C1 segment of cervical spinal cord (tissue), 14 donors: ENCODE results near the gene GSAP.
"Not testable (repeated sequence)": the region's sequence is repeated elsewhere in the genome, so short reads cannot be mapped to it uniquely, and the experiment has no call there.

Source experiments
- DNase-seq, 14 donors: peaks; one replicate each; lab custom pipeline; 2025; lab: John Stamatoyannopoulos, UW

The GSAP gene

DNA sequence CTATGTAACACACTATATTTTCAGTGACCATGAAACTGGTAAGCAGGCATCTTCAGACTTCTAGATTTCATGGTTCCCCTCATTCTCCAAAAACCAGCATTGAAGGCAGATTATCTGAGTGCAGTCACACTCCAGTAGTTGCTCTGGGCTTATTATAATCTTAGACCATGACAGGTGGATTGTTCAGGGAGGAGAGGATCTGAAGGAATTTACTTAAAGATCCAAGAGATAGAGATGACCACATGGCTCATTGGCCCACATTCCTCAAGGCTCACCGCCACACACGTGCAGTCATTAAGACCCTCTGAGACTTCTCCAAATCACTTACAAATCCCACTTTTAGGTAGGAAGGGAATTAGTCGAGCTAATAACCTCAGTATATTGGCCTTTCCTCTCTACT, 55.2 kb downstream of the GSAP start:
- no peak for DNase-seq

GRCh38 chr7:77360104-77360503, 56.0 kb downstream of the GSAP start:
- DNase-seq, result no peak

DNA sequence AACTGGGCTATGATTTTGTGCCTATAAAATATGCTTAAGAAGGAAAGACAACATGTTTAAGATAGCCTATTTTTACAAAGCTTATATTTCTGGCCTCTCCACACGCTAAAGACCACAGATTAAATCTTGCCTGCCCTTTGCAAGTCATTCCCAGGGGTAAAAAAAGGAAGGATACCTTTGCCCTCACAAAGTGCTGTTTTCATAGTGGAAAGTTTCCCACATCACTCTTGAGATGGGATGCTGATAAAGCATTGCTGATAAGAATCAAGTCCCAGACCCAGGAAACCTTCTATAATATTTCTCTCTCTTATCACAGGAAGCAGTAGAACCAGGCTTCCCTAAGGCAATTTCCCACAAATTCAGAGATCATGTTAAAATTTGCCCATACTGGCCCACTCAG, 56.5 kb downstream of the GSAP start:
- no peak for DNase-seq

DNA sequence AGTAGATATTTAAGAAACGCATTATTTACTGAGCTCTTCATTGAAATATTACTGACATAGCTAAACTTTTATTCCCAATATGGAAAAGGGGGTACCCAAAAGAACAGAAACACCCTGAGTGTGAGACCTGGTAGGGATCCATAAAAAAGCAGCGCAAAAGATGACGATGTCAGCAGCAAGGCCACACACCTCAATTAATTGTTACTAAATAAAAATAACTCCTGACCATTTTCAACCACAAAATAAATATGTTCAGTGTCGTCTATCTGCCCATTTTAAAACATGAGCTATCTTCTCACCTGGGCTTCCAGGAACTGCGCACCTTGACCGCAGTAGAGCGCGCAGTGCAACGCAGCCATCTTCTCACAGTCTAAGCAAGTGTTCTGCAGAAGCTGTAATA, 61.2 kb downstream of the GSAP start:
- no peak for DNase-seq

- DNase-seq, result no peak
Measured at GRCh38 chr7:77354484-77354883, 61.7 kb downstream of the GSAP start.

DNA sequence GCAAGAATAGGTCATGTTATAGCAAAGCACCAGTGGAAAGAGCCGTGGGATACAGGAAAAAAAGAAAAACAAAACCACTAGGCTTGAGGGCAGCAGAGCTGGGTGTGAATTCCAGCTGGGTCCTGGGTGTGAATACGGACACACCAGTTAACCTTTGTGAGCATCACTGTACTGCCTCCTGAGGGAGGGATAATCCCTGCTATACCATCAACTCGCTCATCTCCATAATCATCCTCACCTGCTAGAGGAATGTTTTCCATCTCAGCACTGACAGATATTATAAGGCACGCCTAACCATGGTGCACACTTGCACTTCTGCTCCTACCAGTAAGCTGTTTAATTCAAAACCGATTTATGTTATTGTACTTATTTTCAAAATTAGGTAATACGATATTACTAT, 62.2 kb downstream of the GSAP start:
- DNase-seq, result no peak

DNA sequence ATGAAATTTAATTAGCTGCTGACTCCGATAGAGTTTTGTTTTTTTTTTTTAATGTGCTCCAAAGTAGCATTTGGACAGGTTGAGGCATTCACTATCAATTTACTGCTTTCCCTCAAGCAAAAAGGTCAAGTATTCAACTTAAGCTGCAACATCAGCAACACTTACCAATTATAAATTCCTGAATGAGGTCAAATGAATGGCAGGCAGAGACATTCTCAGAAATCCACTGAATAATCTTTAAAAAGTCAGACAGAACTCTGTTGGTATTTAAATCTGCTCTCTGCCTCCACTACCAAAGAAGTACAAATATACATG, 62.8 kb downstream of the GSAP start:
- DNase-seq, result no peak

GRCh38 chr7:77352665-77353406, 63.3 kb downstream of the GSAP start:
- DNase-seq, result no peak

DNA sequence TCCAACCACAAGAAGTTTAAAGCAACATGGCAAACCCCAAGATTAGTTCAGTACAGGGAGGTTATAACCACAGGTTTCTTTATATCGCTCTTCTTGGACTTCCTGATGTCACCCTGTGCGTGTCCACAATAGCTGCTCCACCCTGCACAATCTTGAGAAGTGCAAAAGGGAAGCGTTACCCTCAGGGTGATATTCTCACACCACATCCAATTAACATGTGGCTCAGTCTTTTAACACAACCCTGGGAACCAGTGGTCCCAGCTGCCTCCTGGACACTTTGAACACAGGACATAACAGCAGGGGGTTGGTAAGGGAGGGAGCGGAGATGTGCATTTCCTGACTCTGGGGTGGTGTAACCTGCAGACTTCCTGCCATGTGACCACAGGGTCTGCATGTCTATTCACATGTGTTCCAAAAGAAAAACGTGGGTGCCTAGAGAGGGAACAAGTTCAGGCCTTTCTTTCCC, 64.6 kb downstream of the GSAP start:
- no peak for DNase-seq

- DNase-seq, result no peak
Measured at GRCh38 chr7:77349141-77349540, 67.0 kb downstream of the GSAP start.

DNA sequence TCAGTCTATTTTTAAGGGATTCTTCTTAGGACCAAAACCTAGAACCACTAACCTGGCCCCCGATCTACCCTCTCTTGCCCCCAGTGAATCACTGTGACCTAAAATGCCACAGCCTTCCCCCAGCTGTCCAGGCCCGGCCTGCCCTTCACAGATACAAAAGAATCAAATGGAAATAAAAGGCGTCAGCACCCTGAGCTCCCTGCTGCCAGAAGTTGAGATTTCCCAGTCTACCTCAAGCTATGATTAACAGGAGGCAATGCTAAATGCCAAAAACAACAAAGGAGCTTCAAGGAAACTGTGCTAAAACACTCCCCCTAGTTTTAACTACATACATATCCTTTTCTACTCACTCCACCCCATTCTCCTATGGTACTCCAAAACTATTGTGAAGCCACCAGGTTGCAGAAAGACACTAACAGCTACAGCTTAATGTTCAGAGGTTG, 67.8 kb downstream of the GSAP start:
- peak in 1 of 14 donors; percentile 5 for DNase-seq

- DNase-seq, result no peak
Measured at GRCh38 chr7:77346441-77346840, 69.7 kb downstream of the GSAP start.

DNA sequence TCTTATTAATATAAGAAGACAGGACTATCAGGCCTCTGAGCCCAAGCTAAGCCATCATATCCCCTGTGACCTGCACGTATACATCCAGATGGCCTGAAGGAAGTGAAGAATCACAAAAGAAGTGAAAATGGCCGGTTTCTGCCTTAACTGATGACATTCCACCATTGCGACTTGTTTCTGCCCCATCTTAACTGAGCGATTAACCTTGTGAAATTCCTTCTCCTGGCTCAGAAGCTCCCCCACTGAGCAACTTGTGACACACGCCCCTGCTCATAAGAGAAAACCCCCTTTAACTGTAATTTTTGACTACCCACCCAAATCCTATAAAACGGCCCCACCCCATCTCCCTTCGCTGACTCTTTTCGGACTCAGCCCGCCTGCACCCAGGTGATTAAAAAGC, 70.7 kb downstream of the GSAP start:
- DNase-seq, result not testable (repeated sequence)

DNA sequence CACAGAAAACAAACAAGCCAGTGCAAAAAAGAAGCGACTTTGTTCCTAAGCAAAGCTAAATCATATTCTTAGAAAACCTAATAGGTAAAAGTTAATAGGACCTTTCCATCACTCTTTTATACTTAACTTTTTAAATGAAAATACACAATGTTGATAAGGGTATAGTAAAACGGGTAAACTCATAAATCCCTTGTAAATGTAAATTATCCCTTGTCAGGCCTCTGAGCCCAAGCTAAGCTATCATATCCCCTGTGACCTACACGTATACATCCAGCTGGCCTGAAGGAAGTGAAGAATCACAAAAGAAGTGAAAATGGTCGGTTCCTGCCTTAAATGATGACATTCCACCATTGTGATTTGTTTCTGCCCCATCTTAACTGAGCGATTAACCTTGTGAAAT, 76.4 kb downstream of the GSAP start:
- DNase-seq, result no peak

DNA sequence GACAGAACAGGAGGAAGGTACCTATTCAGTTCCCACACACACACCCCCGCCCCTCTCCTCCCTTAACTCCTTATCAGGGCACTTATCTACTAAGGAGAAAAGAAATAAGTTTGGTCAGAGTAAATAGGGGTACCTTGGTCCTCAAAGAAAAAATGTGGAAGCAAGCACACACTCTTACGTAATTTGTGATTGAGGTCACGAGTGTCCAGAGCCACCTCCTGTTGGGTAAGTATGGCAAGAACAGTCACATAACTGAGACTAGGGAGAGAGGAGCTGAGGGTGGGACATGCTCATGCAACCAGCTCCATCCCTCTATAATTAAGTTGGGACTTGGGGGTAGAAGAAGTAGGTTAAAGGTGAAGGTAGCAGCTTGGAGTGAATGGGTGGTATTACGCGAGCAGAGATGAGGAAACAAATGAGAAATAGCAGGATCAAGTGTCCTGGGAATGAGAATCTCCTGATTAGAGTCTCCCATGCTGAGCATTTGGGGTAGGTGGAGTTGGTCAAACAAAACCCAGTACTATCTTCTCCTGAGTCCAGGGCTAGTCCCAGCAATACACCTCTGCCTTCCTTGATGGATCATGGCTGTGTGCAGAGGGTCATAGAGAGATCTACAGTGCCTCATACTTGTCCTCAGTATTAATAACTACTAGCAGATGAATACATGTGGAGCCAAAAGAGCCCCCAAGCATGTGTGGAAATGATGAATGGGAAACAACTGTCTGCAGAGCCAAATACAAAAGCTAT, 77.1 kb downstream of the GSAP start:
- DNase-seq, result no peak

DNA sequence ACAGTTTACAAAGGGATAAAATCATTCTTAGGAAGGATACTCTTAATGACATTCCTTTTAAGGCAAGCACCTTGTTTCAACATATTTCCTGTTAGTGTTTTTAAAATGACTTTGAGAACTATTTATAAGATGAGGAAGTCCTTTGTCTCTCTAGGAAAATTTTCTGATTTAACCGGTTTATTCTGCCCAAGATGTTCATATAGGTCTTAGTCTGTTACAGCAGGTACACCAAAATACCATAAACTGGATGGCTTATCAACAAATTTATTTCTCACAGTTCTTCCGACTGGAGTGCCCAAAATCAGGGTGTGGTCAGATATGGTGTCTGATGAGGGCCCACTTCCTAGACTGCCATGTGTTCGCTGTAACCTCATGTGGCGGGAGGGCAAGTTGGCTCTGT, 77.9 kb downstream of the GSAP start:
- DNase-seq, result no peak

GRCh38 chr7:77337456-77337990, 78.6 kb downstream of the GSAP start:
- DNase-seq, result no peak

DNA sequence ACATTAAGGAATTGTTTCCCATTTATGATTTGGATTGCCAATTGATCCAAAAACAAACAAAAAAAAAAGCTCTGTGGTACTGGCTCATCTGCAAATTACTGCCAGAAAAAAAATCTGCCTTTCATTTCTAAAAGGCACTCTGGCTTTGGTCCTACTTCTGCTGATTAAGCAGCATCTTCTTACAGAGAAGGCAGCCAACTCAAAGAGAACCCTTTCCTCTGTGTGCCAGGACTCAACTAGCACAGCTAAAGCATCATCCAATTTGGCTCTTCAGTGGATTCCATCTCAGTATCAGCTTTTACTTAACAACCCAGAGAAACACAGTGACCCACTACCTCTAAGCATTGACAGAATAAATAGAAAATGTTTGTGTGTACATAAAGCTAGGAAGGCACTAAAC, 80.6 kb downstream of the GSAP start:
- DNase-seq, result no peak

DNA sequence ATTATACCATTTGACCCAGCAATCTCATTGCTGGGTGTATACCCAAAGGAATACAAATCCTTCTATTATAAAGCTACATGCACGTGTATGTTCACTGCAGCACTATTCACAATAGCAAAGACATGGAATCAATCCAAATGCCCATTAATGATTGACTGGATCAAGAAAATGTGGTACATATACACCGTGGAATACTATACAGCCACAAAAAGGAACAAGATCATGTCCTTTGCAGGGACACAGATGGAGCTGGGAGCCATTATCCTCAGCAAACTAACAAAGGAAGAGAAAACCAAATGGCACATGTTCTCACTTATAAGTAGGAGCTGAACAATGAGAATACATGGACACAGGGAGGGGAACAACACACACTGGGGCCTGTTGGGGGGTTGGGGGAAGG, 82.1 kb downstream of the GSAP start:
- not testable (repeated sequence) for DNase-seq

DNA sequence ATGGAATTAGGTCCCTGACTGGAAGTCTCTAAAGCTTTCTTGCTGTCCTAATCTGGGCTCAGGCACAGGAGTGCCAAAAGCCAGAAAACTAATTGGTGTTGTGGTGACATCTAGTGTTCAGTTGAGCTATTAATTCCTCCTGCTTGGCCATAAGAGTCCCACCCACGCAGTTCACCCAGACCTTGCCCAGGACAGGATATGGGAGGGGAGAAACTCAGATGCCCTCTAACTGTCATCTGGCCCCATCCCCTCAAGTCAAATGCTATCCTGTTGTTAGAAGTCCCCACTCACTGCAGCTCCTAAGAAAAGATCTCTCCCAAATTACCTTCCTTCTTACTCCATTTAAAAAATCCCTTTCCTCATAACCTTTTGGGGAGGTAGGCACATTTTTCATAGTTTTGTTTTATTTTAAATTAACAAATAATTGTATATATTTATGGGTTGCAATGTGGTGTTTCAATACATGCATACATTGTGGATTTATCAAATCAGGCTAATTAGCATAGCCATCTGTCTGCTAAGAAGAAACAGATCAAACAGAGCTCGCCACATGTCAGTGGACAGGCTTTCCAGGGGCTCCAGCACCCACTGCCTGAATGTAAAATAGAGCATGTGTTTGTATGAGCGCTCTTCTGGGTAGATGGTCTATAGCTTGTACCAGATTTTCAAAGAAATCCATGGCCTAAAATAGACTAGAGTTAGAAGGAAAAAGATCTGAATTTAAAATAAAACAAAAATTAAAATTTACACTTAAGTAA, 84.0 kb downstream of the GSAP start:
- DNase-seq, result peak in 8 of 14 donors; percentile 12 to 47 (median 26)

DNA sequence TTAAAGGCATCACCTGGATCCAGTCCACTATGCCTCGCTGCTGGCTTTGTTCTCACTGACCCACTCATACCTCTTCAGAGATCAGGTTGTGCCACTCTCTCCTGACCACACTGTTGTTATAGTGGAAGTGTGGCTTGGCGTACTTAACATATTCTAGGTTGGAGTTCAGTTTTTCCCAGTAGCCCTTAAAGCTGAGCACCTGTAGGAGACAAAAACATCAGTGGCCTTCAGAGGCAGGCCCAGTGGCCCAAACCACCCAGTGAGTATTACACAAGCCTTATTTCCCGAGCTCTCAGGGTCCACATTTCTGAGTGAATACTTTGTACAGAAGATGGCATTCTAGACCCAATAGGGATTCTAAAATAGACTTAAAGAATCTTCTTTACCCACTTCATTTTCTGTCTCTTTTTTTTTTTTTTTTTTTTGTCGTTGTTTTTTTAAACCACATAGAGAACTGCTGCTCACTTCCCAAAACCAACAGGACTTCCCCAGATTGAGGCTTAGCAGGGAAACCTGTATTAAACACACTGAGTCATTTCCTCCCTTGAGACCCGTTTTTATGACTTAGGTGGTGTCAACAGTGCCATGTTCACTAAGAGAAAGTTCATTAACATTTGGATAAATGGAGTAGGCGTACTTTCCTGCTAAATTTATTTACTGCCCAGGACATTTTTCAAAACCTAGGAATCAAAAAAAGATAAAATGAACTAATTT, 85.8 kb downstream of the GSAP start:
- DNase-seq, result no peak
